Epithelial cell of esophagus (primary cell): Measurements from ENCODE around the gene KCNAB2.

ENCODE experiments used
- DNase-seq: peaks from one replicate; pipeline ENCODE4 v3.0.0; 2010; ENCODE audit warnings: low read depth
- H3K4me3 ChIP-seq: 2 replicates; pipeline ENCODE4 v1.5.1; 2011; ENCODE audit warnings: mild to moderate bottlenecking, low read length, control low read depth
- TF ChIP-seq, protein P1 (sequence below): IDR thresholded peaks from 2 replicates; pipeline ENCODE4 v1.5.1; 2011; ENCODE audit warnings: low read depth, mild to moderate bottlenecking, low read length, control low read depth, inconsistent platforms; ENCODE audit not compliant: insufficient read depth; ENCODE audit errors: missing control alignments

Gene KCNAB2

GRCh38 chr1:6005276-6005917 lies 40.3 kb upstream of the KCNAB2 start:
- no peak for DNase-seq
- TF ChIP-seq, protein P1, sequence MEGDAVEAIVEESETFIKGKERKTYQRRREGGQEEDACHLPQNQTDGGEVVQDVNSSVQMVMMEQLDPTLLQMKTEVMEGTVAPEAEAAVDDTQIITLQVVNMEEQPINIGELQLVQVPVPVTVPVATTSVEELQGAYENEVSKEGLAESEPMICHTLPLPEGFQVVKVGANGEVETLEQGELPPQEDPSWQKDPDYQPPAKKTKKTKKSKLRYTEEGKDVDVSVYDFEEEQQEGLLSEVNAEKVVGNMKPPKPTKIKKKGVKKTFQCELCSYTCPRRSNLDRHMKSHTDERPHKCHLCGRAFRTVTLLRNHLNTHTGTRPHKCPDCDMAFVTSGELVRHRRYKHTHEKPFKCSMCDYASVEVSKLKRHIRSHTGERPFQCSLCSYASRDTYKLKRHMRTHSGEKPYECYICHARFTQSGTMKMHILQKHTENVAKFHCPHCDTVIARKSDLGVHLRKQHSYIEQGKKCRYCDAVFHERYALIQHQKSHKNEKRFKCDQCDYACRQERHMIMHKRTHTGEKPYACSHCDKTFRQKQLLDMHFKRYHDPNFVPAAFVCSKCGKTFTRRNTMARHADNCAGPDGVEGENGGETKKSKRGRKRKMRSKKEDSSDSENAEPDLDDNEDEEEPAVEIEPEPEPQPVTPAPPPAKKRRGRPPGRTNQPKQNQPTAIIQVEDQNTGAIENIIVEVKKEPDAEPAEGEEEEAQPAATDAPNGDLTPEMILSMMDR, result no peak
- no peak overlapping the region for H3K4me3 ChIP-seq

DNA sequence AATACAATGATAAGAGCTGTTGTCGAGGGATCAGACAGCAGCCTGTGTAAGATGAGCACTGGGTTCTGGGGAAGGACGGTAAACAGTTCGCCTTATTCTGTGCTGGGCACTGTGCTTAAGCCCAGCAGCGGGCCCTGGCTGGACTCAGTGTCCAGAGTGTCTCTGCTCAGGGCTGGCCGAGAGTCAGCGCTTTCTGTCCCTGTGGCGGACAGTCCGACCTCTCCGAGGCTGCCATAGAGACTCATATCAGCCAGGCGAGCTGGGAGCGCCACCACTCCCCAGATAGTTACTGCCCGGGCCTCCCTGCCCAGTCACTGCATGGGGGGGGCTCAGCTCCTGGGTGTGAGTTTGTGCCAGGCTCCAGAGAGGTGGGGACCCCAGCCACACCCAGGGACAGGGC lies 38.8 kb upstream of the KCNAB2 start:
- TF ChIP-seq, protein P1, result no peak
- H3K4me3 ChIP-seq, result no peak overlapping the region
- no peak for DNase-seq

- TF ChIP-seq, protein P1, result no peak
- DNase-seq, result no peak
- no peak overlapping the region for H3K4me3 ChIP-seq
These were observed 38.2 kb upstream of the KCNAB2 start for GRCh38 chr1:6007318-6008083.

DNA sequence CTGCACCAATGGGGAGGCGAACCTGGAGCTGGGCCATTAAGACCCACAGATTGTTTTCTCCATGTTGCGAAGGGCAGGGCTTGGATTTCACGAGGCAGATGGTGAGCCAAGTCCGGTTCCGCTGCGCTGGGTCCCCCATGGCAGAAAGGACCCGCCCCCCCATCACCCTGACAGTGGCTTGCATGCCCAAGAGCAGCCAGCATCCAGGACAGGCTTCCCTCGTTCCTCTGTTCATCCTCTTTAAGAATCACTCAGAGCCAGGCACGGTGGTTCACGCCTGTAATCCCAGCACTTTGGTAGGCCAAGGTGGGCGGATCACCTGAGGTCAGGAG lies 37.6 kb upstream of the KCNAB2 start:
- DNase-seq, result no peak
- TF ChIP-seq, protein P1, result no peak
- H3K4me3 ChIP-seq, result no peak overlapping the region

- no peak for DNase-seq
- TF ChIP-seq, protein P1, result no peak
- no peak overlapping the region for H3K4me3 ChIP-seq
These were observed 37.0 kb upstream of the KCNAB2 start for GRCh38 chr1:6008696-6009095.

GRCh38 chr1:6009120-6010040 lies 36.3 kb upstream of the KCNAB2 start:
- TF ChIP-seq, protein P1, result no peak
- no peak for DNase-seq
- no peak overlapping the region for H3K4me3 ChIP-seq
